SIG-M5 treated with dmso at 0.1 percent for 504 hours (cell line): ENCODE results near the gene ELOVL6.
"Not testable (repeated sequence)": the region's sequence is repeated elsewhere in the genome, so short reads cannot be mapped to it uniquely, and the experiment has no call there.

Experiments
- DNase-seq: peaks from one replicate; lab custom pipeline; 2025; ENCODE audit not compliant: unreplicated experiment; lab: John Stamatoyannopoulos, UW

Gene ELOVL6, protein sequence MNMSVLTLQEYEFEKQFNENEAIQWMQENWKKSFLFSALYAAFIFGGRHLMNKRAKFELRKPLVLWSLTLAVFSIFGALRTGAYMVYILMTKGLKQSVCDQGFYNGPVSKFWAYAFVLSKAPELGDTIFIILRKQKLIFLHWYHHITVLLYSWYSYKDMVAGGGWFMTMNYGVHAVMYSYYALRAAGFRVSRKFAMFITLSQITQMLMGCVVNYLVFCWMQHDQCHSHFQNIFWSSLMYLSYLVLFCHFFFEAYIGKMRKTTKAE

GRCh38 chr4:110198435-110199416 is at the start of gene ELOVL6:
Gene ELOVL6, minus strand, starts transcription at chr4:110198615. Its CDS starts 280 bp downstream, at chr4:110198335.
- peak; percentile 46 for DNase-seq

- no peak for DNase-seq
Observed at GRCh38 chr4:110248100-110248499, 49.7 kb upstream of the ELOVL6 start.

- DNase-seq: no peak
Observed at GRCh38 chr4:110247591-110247990, 49.2 kb upstream of the ELOVL6 start.

- no peak for DNase-seq
Observed at GRCh38 chr4:110245577-110245976, 47.2 kb upstream of the ELOVL6 start.

DNA sequence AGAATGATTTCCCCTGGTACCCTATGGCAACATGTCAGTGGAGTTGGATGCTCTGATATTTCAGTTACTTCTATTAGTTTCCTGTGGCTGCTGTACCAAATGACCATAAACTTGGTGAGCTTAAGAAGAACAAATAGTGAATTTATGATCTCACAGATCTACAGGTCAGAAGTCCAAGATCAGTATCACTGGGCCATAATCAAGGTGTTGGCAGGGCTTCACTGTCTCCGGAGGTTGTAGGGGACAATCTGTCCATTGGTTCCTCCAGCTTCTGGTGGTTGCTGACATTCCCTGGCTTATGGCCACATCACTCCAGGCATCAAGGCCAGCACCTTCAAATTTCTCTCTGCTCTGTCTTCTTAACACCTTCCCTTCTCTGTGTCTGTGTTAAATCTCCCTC is 37.9 kb upstream of the ELOVL6 start:
- DNase-seq: no peak

GRCh38 chr4:110233581-110233980 is 35.2 kb upstream of the ELOVL6 start:
- not testable (repeated sequence) for DNase-seq

GRCh38 chr4:110231869-110232268 is 33.5 kb upstream of the ELOVL6 start:
- peak; percentile 60 for DNase-seq

DNA sequence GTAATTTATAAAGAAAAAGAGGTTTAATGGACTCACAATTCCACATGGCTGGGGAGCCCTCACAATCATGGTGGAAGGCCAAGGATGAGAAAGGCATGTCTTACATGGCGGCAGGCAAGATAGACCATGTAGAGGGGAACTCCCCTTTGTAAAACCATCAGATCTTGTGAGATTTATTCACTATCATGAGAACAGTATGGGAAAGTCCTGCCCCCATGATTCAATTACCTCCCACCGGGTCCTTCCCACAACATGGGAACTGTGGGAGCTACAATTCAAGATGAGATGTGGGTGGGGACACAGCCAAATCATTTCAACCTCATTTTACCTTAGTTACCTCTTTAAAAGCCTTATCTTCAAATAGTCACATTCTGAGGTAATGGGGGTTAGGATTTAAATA is 30.9 kb upstream of the ELOVL6 start:
- no peak for DNase-seq

DNA sequence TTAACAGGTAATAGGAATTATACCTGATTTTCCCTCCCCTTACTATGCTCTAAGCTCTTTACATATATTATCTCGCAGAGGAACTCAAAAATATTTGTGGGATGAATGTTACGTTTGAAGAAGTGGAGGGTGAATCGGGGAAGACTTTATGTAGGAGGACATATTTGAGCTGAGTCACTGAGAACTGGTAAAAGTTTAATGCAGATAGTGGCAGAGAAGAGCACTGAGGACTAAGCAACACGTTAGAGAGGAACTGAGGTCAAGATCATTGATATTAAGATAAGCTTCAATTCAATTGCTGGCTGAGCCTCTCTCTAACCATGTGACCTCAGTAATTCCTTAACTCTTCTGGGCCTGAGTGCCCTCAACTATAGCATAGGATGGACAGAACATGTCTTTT is 26.4 kb upstream of the ELOVL6 start:
- DNase-seq: no peak

- DNase-seq: no peak
Observed at GRCh38 chr4:110224142-110224541, 25.7 kb upstream of the ELOVL6 start.

GRCh38 chr4:110218935-110219334 is 20.5 kb upstream of the ELOVL6 start:
- DNase-seq: not testable (repeated sequence)

DNA sequence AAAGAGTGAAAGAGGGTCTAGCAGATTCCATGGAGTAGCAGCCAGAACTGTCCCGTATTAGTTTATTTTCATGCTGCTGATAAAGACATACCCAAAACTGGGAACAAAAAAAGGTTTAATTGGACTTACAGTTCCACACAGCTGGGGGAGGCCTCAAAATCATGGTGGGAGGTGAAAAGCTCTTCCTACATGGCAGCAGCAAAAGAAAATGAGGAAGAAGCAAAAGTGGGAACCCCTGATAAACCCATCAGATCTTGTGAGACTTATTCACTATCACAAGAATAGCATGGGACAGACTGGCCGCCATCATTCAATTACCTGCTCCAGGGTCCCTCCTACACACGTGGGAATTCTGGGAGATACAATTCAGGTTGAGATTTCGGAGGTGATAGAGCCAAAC is 18.8 kb upstream of the ELOVL6 start:
- not testable (repeated sequence) for DNase-seq

DNA sequence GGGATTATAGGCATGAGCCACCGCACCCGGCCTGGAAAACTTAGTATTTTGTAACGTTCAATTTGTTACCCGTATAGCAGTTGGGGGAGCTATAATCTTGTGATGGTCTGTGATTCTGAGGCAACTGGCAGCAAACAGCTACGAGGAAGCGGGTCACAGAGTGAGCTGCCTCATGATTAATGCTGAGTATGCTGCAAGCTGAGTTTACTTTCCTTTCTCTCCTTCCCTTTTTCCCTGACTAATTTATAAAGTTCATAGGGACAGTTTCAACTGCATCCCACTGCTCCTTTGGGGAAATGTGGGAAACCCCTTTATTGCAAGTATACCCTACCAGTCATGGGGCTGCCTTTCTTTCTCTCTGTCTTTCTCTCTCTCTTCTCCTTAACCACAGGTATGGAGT is 17.7 kb upstream of the ELOVL6 start:
- DNase-seq: no peak

GRCh38 chr4:110211770-110212061 is 13.3 kb upstream of the ELOVL6 start:
- DNase-seq: no peak

DNA sequence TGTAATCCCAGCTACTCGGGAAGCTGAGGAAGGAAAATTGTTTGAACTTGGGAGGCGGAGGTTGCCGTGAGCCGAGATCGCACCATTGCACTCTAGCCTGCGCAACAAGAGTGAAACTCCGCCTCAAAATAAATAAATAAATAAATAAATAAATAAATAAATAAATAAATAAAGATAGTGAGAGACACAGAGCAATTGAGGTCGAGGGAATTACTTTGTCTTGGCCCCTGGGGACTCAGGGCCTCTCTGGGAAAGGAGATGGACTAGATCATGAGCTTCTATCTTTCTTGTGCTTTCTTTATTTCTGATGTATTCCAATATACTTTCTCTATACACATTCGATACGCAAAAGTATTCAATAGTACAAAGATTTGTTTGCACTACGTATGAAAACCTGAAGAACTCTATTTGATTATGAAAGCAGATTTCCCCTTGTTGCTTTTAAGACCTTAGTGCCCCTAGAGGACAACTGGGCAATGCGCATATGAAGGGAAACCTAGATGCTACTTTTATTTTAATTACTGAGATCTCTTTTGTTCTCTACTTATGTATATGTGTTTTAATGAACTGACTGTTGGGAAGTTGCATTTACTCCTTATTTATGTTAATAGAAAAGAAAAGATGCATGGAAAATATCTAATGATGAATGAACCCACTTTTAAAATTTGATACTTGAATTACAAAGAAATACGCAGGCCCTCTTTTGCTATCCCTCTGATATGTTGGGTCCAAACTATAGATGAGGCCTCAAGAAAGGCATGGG is 12.8 kb upstream of the ELOVL6 start:
- peak; percentile 56 for DNase-seq

DNA sequence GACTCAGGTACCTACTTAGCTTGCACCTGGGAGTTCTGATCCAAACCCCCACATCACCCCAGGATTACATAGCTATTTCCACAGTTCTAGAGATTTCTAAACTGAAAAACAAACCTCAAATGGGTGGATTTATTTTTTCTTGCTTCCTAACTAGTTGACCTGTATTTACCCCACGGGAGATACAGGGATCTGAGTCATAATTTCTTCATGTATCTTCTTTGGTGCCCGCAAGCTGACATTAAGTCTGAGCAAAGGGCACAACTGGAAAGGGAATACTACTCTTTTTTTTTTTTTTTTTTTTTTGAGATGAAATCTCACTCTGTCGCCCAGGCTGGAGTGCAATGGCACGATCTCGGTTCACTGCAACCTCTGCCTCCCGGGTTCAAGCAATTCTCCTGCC is 10.0 kb upstream of the ELOVL6 start:
- DNase-seq: no peak

- DNase-seq: no peak
Observed at GRCh38 chr4:110207233-110207632, 8.8 kb upstream of the ELOVL6 start.

DNA sequence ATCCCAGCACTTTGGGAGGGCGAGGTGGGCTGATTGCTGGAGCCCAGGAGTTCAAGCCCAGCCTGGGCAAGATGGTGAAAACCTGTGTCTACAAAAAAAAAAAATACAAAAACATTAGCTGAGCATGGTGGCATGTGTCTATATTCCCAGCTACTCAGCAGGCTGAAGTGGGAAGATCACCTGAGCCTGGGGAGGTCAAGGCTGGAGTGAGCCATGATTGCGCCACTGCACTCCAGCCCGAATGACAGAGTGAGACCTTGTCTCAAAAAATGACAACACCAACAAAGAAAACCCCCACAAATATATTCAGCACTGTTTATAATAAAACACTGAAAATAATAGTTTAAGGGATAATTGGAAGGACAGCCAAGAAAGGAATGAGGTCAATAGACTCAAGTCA is 3.6 kb upstream of the ELOVL6 start:
- DNase-seq: no peak

DNA sequence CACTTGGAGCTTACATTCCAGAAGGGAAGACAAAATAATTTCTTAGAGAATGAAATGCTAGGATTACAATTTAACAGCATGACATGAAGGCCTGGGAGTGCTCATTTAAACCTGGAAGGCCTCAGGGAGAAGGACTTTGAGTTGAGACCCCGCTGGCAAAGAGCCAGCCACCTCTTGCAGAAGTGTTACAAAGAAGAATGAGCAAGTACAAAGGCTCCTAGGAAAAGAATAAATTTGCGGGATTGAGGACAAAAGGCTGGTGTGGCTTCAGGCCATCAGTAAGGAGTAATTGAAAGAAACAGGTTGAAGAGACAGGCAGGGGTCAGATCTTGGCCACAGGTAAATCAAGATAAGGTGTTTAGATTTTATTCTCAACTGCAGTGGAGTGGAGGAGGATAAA is 3.1 kb upstream of the ELOVL6 start:
- no peak for DNase-seq

DNA sequence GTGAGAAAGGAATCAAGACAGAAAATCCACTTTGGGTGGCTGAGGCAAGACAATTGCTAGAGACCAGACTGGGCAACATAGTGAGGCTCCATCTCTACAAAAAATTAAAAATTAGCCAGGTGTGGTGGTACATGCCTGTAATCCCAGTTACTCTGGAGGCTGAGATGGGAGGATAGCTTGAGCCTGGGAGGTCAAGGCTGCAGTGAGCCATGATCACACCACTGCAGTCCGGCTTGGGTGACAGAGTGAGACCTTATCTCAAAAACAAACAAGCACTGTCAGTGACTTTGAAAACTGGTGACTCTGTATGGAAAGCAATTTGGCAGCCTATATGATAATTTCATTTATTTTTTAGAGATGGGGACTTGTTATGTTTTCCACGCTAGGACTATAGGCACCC is 2.3 kb upstream of the ELOVL6 start:
- no peak for DNase-seq

GRCh38 chr4:110198049-110198434 is 373 bp downstream of the ELOVL6 start:
- no peak for DNase-seq
